HEK293 (cell line): ENCODE results near the gene CALCOCO2.
A peak's percentile ranks its signal among the peaks of the same experiment; 100 is the strongest.
"Not testable (repeated sequence)": the region's sequence is repeated elsewhere in the genome, so short reads cannot be mapped to it uniquely, and the experiment has no call there.

Experiments
- CTCF ChIA-PET: fragments of 350-600 bp; formaldehyde crosslinking; extraction: SDS; loops from one replicate; lab custom pipeline; 2021; ENCODE audit warnings: antibody characterized with exemption; lab: Yijun Ruan, JAX
- POLR2A ChIA-PET: fragments of 300-600 bp; formaldehyde crosslinking; extraction: SDS; loops from one replicate; lab custom pipeline; 2020; ENCODE audit warnings: antibody characterized with exemption, inconsistent platforms; lab: Yijun Ruan, JAX
- H3K27ac ChIP-seq: fragments of 200-500 bp; sonication (Bioruptor generic); 2 replicates; pipeline ENCODE4 v1.5.1; 2014; ENCODE audit warnings: low read depth, low read length, control low read depth, inconsistent platforms; ENCODE audit errors: extremely low read depth
- H3K36me3 ChIP-seq, 2 experiments: fragments of 200-500 bp in 1 of 2; sonication (Bioruptor generic) in 1 of 2; 1 replicate in 1 of 2; 2 replicates in 1 of 2; pipeline ENCODE4 v1.5.1; 2014 to 2017; ENCODE audit warnings: inconsistent platforms in 2 of 2, low read length in 2 of 2; ENCODE audit not compliant: control insufficient read depth in 2 of 2, insufficient read depth in 1 of 2
- H3K4me1 ChIP-seq: fragments of 200-500 bp; sonication (Bioruptor generic); 2 replicates; pipeline ENCODE4 v1.5.1; 2014; ENCODE audit warnings: mild to moderate bottlenecking, low read length, inconsistent platforms; ENCODE audit not compliant: control insufficient read depth, insufficient read depth
- H3K4me3 ChIP-seq: 2 replicates; pipeline ENCODE4 v1.5.1; 2011; ENCODE audit warnings: low read depth, mild to moderate bottlenecking, control low read depth, low read length, moderate library complexity
- H3K9me3 ChIP-seq: fragments of 200-500 bp; sonication (Bioruptor generic); 2 replicates; pipeline ENCODE4 v1.5.1; 2014; ENCODE audit warnings: low read depth, low read length, inconsistent platforms; ENCODE audit not compliant: control insufficient read depth, insufficient read depth
- BCL11A ChIP-seq: fragments of 450-650 bp; formaldehyde crosslinking; IDR thresholded peaks from 2 replicates; pipeline ENCODE4 v1.5.1; 2016; ENCODE audit warnings: low read depth, missing biosample characterization, missing genetic modification characterization
- EGR2 ChIP-seq: fragments of 450-650 bp; formaldehyde crosslinking; IDR thresholded peaks from 2 replicates; pipeline ENCODE4 v1.5.1; 2016; ENCODE audit warnings: low read depth, missing biosample characterization, missing genetic modification characterization
- FEZF1 ChIP-seq: fragments of 450-650 bp; formaldehyde crosslinking; IDR thresholded peaks from 2 replicates; pipeline ENCODE4 v1.5.1; 2016; ENCODE audit warnings: missing biosample characterization, missing genetic modification characterization
- GFI1B ChIP-seq: fragments of 450-650 bp; formaldehyde crosslinking; IDR thresholded peaks from 2 replicates; pipeline ENCODE4 v1.5.1; 2016; ENCODE audit warnings: missing biosample characterization, missing genetic modification characterization
- KLF1 ChIP-seq: fragments of 450-650 bp; formaldehyde crosslinking; IDR thresholded peaks from 2 replicates; pipeline ENCODE4 v1.5.1; 2016; ENCODE audit warnings: missing biosample characterization, missing genetic modification characterization
- PBX3 ChIP-seq: sonication (generic); formaldehyde crosslinking; IDR thresholded peaks from 2 replicates; pipeline ENCODE4 v1.8.1; 2022; ENCODE audit warnings: mild to moderate bottlenecking, moderate library complexity, missing genetic modification reagents
- ZFHX2 ChIP-seq: fragments of 450-650 bp; formaldehyde crosslinking; conservative IDR thresholded peaks from 2 replicates; pipeline ENCODE4 v1.5.1; 2016; ENCODE audit warnings: missing biosample characterization, missing genetic modification characterization
- ZIC2 ChIP-seq: fragments of 450-650 bp; formaldehyde crosslinking; IDR thresholded peaks from 2 replicates; pipeline ENCODE4 v1.5.1; 2016; ENCODE audit warnings: missing biosample characterization, missing genetic modification characterization
- ZNF10 ChIP-seq: fragments of 450-650 bp; formaldehyde crosslinking; IDR thresholded peaks from 2 replicates; pipeline ENCODE4 v1.5.1; 2017; ENCODE audit warnings: missing biosample characterization, missing genetic modification characterization
- ZNF175 ChIP-seq: fragments of 450-650 bp; formaldehyde crosslinking; IDR thresholded peaks from 2 replicates; pipeline ENCODE4 v1.5.1; 2016; ENCODE audit warnings: missing biosample characterization, missing genetic modification characterization
- ZNF19 ChIP-seq: fragments of 450-650 bp; formaldehyde crosslinking; IDR thresholded peaks from 2 replicates; pipeline ENCODE4; 2016; ENCODE audit warnings: missing biosample characterization, missing genetic modification characterization, low read depth
- ZNF214 ChIP-seq: fragments of 450-650 bp; formaldehyde crosslinking; IDR thresholded peaks from 2 replicates; pipeline ENCODE4 v1.5.1; 2017; ENCODE audit warnings: missing biosample characterization, mild to moderate bottlenecking, missing genetic modification characterization, borderline replicate concordance
- ZNF221 ChIP-seq: fragments of 450-650 bp; formaldehyde crosslinking; IDR thresholded peaks from 2 replicates; pipeline ENCODE4 v1.5.1; 2017; ENCODE audit warnings: missing biosample characterization, missing genetic modification characterization, borderline replicate concordance
- ZNF398 ChIP-seq: fragments of 450-650 bp; formaldehyde crosslinking; IDR thresholded peaks from 2 replicates; pipeline ENCODE4 v1.5.1; 2017; ENCODE audit warnings: missing biosample characterization, missing genetic modification characterization
- ZNF530 ChIP-seq: fragments of 450-650 bp; formaldehyde crosslinking; IDR thresholded peaks from 2 replicates; pipeline ENCODE4 v1.5.1; 2016; ENCODE audit warnings: low read depth, missing biosample characterization, missing genetic modification characterization
- ZNF548 ChIP-seq: fragments of 450-650 bp; formaldehyde crosslinking; IDR thresholded peaks from 2 replicates; pipeline ENCODE4 v1.5.1; 2016; ENCODE audit warnings: missing biosample characterization, missing genetic modification characterization
- ZNF600 ChIP-seq: fragments of 450-650 bp; formaldehyde crosslinking; IDR thresholded peaks from 2 replicates; pipeline ENCODE4 v1.5.1; 2016; ENCODE audit warnings: missing biosample characterization, missing genetic modification characterization
- ZNF76 ChIP-seq: fragments of 450-650 bp; formaldehyde crosslinking; IDR thresholded peaks from 2 replicates; pipeline ENCODE4; 2016; ENCODE audit warnings: low read depth, missing biosample characterization, missing genetic modification characterization, borderline replicate concordance
- ZNF777 ChIP-seq: fragments of 450-650 bp; formaldehyde crosslinking; IDR thresholded peaks from 2 replicates; pipeline ENCODE4 v1.5.1; 2017; ENCODE audit warnings: missing biosample characterization, missing genetic modification characterization, borderline replicate concordance
- ZNF837 ChIP-seq: fragments of 450-650 bp; formaldehyde crosslinking; IDR thresholded peaks from 2 replicates; pipeline ENCODE4 v1.5.1; 2016; ENCODE audit warnings: missing biosample characterization, missing genetic modification characterization
- TF ChIP-seq, protein P1 (sequence below): fragments of 450-650 bp; formaldehyde crosslinking; IDR thresholded peaks from 2 replicates; pipeline ENCODE4 v1.5.1; 2017; ENCODE audit warnings: missing biosample characterization, missing genetic modification characterization
- TF ChIP-seq, protein P2 (sequence below): fragments of 450-650 bp; formaldehyde crosslinking; IDR thresholded peaks from 2 replicates; pipeline ENCODE4 v1.5.1; 2017; ENCODE audit warnings: missing biosample characterization, missing genetic modification characterization
- TF ChIP-seq, protein P3 (sequence below): fragments of 450-650 bp; formaldehyde crosslinking; IDR thresholded peaks from 2 replicates; pipeline ENCODE4 v1.5.1; 2016; ENCODE audit warnings: missing biosample characterization, missing genetic modification characterization

CALCOCO2 gene

GRCh38 chr17:48871551-48872351, 40.9 kb downstream of the CALCOCO2 start:
- no peak overlapping the region for H3K27ac ChIP-seq
- CTCF ChIA-PET, result interaction anchor here (0.7 to 14.7 kb wide), 4 partner anchors 12 to 193 kb away, joined by 3 to 336 read pairs (median 10); no protein-coding TSS in a partner anchor
- POLR2A ChIA-PET, result no interaction called here
- H3K4me3 ChIP-seq, result no peak overlapping the region
- H3K36me3 ChIP-seq, result no peaks in the 10 kb centered on the region
- TF ChIP-seq GFI1B (peak; percentile 69; the same call in 1 of the 2 replicates), ZNF600 (peak; percentile 90), ZIC2 (tag by site-specific recombination) (0 out of 2 replicates have a peak, but pooled peaks have one; percentile 13), ZNF214 (tag by site-specific recombination) (no peak)
- no peaks in the 10 kb centered on the region for H3K9me3 ChIP-seq
- no peaks in the 10 kb centered on the region for H3K4me1 ChIP-seq

DNA sequence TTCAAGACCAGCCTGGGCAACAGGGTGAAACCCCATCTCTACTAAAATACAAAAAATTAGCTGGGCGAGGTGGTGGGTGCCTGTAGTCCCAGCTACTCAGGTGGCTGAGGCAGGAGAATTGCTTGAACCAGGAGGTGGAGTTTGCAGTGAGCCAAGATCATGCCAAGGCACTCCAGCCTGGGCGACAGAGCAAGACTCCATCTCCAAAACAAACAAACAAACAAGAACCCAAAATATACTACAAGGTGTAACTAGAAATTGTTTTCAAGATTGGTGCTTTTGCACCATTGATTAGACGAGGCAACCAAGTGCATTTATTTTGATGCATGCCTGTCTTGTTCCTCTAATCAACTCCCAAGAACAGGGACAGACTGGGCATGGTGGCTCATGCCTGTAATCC, 41.6 kb downstream of the CALCOCO2 start:
- POLR2A ChIA-PET, result interaction anchor here (0.6 kb wide), 1 partner anchor 37 kb away, joined by 3 read pairs; no protein-coding TSS in a partner anchor
- TF ChIP-seq, protein P1, sequence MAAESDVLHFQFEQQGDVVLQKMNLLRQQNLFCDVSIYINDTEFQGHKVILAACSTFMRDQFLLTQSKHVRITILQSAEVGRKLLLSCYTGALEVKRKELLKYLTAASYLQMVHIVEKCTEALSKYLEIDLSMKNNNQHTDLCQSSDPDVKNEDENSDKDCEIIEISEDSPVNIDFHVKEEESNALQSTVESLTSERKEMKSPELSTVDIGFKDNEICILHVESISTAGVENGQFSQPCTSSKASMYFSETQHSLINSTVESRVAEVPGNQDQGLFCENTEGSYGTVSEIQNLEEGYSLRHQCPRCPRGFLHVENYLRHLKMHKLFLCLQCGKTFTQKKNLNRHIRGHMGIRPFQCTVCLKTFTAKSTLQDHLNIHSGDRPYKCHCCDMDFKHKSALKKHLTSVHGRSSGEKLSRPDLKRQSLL (tag by site-specific recombination), result 0 out of 2 replicates have a peak, but pooled peaks have one; percentile 10
- H3K4me3 ChIP-seq, H3K4me1 ChIP-seq, H3K9me3 ChIP-seq, H3K36me3 ChIP-seq, H3K27ac ChIP-seq: not testable (repeated sequence)
- CTCF ChIA-PET, result interaction anchor here (0.7 to 14.7 kb wide), 6 partner anchors 12 to 194 kb away, joined by 3 to 336 read pairs (median 8); no protein-coding TSS in a partner anchor

- Histone ChIP-seq H3K27ac (no peak overlapping the region), H3K36me3 (no peaks in the 10 kb centered on the region), H3K4me1 (no peaks in the 10 kb centered on the region), H3K9me3 (no peaks in the 10 kb centered on the region), H3K4me3 (no peak overlapping the region)
- ChIA-PET CTCF (interaction anchor here (0.8 to 14.7 kb wide), 10 partner anchors 11 to 209 kb away, joined by 3 to 336 read pairs (median 10); no protein-coding TSS in a partner anchor), POLR2A (interaction anchor here (0.6 kb wide), 1 partner anchor 38 kb away, joined by 3 read pairs; no protein-coding TSS in a partner anchor)
- TF ChIP-seq ZNF175 (tag by site-specific recombination), result no peak
- TF ChIP-seq KLF1 (tag by site-specific recombination), result peak; percentile 30; the same call in 1 of the 2 replicates
- peak; percentile 43; the same call in 1 of the 2 replicates for TF ChIP-seq EGR2 (tag by site-specific recombination)
- no peak for TF ChIP-seq ZNF837 (tag by site-specific recombination)
- TF ChIP-seq, protein P2, sequence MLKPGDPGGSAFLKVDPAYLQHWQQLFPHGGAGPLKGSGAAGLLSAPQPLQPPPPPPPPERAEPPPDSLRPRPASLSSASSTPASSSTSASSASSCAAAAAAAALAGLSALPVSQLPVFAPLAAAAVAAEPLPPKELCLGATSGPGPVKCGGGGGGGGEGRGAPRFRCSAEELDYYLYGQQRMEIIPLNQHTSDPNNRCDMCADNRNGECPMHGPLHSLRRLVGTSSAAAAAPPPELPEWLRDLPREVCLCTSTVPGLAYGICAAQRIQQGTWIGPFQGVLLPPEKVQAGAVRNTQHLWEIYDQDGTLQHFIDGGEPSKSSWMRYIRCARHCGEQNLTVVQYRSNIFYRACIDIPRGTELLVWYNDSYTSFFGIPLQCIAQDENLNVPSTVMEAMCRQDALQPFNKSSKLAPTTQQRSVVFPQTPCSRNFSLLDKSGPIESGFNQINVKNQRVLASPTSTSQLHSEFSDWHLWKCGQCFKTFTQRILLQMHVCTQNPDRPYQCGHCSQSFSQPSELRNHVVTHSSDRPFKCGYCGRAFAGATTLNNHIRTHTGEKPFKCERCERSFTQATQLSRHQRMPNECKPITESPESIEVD (tag by site-specific recombination), result no peak
- 0 out of 2 replicates have a peak, but pooled peaks have one; percentile 50 for TF ChIP-seq ZNF398 (tag by site-specific recombination)
- no peak for TF ChIP-seq ZNF19 (tag by site-specific recombination)
- no peak for TF ChIP-seq GFI1B
- TF ChIP-seq ZNF76 (tag by site-specific recombination), result no peak
- no peak for TF ChIP-seq ZNF221 (tag by site-specific recombination)
- no peak for TF ChIP-seq BCL11A
- TF ChIP-seq ZNF548, result no peak
- TF ChIP-seq ZFHX2 (tag by site-specific recombination), result peak; percentile 67
- no peak for TF ChIP-seq ZNF530 (tag by site-specific recombination)
- no peak for TF ChIP-seq PBX3 (CRISPR knock-in tag)
- TF ChIP-seq, protein P3, sequence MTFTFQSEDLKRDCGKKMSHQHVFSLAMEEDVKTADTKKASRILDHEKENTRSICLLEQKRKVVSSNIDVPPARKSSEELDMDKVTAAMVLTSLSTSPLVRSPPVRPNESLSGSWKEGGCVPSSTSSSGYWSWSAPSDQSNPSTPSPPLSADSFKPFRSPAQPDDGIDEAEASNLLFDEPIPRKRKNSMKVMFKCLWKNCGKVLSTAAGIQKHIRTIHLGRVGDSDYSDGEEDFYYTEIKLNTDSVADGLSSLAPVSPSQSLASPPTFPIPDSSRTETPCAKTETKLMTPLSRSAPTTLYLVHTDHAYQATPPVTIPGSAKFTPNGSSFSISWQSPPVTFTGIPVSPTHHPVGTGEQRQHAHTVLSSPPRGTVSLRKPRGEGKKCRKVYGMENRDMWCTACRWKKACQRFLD (tag by site-specific recombination), result no peak
- no peak for TF ChIP-seq ZNF777 (tag by site-specific recombination)
- no peak for TF ChIP-seq ZNF10 (tag by site-specific recombination)
- no peak for TF ChIP-seq FEZF1
These were observed 42.4 kb downstream of the CALCOCO2 start for GRCh38 chr17:48873209-48873608.
